DMS79 (cell line): ENCODE results near the gene B4GALNT3.
A peak's percentile ranks its signal among the peaks of the same experiment; 100 is the strongest.

Experiments
- DNase-seq: peaks from one replicate; lab custom pipeline; 2025; lab: John Stamatoyannopoulos, UW

Gene B4GALNT3

DNA sequence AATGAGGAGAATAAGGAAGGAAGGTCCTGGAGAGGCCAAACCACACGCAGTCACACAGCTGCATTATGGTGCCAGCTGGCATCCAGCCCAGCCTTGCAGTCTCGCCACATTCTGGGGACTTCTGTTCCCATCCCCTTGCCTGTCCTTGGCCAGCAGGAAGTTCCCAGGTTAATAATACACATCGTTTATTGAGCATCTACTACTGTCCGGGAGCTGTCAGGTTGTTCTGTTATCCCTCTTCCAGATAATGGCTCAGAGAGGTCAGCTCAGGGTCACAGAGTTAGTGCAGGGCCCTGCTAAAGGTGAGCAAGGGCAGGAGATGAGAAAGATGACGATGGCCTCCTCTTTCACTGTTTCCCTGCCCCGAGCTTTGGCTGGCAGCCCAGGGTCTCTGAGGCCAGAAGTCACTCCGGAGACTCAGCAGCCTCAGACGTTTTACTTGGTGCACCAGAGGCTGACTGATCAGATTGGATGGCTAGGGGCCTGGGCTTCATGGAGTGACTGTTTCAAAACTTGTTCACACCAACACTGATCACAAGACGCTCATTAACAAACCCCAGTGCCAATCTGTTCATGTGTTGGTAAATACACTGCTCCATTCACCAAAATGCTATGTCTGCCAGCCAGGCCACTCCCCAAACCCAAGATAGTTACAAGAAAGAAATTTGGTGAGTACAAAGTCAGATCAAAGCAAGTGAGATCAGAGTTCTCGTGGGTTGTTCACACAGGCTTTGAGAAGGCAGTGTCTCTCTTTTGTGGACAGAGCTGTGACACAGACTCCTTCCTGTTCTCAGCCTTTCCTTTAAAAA lies 79.2 kb downstream of the B4GALNT3 start:
- DNase-seq = peak; percentile 83

DNA sequence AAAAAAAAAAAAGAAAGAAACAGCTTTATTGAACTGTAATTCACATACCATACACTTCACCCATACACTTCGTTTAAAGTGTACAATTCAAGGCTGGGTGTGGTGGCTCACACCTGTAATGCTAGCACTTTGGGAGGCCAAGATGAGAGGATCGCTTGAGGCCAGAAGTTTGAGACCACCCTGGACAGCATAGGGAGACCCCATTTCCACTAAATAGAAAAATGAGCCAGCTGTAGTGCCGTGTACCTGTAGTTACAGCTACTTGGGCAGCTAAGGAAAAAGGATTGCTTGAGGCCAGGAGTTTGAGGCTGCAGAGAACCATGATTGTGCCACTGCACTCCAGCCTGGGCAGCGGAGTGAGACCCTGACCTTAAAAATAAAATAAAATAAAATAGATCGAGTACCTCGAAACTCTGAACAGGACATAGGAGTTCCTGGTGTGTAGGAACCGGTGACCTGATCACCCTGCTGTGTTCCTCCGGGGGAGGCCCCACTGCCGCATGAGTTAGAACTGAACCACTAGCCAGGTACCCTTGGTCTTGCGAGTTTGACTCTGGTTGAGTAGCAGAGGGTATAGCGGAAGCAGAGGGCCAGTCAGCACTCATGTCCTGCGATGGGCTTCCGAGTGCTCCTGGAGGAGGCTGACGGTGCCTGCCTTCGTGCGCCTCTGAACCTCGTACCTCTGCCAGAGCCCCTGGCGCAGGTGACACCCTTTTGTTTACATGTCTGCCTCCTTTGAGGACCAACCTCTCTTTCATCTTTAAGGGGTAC lies 80.0 kb downstream of the B4GALNT3 start:
- DNase-seq = no peak

DNA sequence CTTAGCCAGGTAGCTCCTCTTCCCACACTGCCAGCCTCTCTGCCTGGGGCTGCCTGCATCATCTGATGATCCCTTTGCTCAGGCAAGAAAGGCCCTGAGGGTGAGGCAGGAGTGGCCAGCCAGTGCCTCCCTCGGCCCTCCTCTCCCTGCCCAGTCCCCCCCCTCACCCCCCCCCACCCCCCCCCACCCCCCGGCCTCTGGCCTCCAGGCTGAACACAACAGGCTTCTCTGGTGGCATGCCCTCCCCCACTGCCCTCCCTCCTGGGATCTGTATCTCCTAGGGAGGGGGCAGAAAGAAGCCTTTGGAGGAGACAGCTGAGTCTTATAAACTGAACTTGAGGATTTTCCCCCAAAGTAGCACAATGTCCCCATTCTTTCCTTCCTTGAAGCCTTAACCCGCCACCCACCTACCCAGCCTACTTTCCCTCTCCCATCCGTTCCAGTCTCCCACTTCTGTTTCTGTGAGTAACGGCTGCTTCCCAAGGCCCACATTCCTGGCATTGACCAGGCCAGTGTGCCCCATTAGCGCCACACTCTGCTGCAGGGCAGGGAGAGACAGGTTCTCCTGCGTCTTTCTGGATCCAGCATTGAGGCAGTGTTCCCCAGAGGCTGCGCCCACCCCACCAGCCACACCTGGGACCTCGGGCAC lies 82.1 kb downstream of the B4GALNT3 start:
- no peak for DNase-seq

DNA sequence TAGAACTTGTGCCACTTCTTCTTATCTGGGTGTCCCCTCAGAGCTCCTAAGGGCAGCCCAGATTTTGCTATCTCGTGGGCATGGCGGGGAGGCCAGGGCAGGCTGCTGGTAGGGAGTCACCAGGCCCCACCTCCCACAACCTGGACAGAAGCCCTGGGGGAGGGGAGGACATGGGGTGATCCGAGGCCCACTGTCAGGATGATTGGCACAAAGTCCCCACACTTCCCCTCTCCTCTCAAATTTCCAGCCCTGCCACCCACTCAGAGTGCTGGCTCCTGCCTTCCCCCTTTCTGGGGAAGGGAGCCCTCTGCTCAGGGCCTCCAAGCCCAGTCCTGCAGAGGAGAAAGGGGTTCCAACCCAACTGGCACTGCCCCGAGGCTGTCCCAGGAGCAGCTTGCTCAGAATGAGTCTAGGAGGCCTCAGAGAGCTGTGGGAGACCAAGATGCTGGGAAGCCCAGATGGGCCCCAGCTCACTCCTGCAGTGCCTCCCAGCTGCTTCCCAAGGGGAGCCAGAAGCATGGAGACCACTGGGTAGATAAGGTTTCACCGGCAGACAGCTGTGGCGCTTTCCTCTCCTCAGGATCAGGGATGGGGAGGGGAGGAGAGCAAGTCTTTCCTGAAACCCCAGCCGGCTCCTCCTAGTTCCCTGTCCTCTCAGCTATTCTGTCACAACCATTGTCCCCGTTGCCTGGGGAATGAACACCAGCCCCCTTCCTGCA lies 82.8 kb downstream of the B4GALNT3 start:
- DNase-seq = no peak

DNA sequence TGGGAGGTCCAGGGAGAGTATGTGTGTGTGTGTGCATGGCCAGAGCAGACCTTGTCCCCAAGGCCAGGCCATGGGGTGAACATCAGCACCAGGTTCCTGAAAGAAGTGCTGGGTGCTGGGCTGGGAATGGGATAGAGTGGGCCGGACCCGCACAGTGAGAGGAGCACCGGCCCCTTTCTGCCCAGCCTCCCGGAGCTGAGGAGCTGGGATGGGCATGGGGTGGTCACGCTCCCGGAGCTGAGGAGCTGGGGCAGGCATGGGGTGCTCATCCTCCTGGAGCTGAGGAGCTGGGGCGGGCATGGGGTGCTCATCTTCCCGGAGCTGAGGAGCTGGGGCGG lies 83.3 kb downstream of the B4GALNT3 start:
- DNase-seq = no peak

DNA sequence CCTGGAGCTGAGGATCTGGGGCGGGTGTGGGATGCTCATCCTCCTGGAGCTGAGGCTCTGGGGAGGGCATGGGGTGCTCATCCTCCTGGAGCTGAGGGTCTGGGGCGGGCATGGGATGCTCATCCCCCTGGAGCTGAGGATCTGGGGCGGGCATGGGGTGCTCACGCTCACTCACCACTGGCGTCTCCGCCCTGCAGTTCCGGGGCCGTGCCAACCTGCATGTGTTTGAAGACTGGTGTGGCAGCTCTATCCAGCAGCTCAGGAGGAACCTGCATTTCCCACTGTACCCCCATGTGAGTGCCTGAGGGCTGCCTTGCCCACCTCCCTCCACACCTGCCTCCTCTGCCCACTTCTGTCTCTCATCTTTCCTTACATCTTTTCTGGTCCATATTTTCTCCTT lies 84.4 kb downstream of the B4GALNT3 start:
- no peak for DNase-seq

DNA sequence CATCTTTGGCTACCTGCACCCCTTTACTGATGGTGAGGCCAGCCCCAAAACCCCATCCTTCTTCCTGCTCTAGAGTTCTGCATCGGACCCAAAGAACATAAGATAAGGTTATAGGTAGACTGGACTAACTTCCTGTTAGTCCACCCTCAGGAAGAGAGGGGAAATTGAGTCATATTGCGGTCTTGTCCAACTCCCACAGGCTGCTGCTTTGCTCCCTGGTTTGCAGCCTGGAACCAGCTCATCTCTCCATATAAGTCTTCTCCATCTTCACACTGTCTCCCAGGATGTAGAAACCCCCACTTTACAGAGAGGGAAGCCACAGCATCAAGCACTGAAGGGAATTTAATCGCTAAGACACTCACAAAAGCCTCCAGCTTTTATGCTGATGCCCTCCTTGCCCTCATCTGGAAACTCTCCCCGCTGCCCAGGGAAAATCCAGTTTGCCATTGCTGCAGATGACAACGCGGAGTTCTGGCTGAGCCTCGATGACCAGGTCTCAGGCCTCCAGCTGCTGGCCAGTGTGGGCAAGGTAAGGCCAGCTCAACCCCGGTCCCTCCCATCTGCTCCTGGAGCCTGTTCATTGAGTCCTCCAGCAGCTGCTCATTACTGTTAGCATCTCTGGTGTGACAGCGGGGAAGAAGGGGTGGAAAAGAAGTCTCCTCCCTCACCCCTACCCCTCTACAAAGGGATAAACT lies 85.3 kb downstream of the B4GALNT3 start:
- no peak for DNase-seq

DNA sequence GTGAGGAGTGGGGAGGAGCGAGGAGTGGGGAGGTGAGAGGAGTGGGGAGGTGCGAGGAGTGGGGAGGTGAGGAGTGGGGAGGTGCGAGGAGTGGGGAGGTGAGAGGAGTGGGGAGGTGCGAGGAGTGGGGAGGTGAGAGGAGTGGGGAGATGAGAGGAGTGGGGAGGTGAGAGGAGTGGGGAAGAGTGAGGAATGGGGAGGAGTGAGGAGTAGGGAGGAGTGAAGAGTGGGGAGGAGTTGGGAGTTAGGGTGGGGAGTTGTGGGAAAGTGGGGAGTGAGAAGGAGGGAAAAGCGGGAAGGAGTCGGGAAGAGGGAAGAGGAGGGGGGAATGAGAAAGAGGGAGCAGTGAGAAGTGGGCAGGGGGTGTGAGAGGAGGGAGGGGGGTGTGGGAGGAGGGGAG lies 86.1 kb downstream of the B4GALNT3 start:
- DNase-seq = no peak

DNA sequence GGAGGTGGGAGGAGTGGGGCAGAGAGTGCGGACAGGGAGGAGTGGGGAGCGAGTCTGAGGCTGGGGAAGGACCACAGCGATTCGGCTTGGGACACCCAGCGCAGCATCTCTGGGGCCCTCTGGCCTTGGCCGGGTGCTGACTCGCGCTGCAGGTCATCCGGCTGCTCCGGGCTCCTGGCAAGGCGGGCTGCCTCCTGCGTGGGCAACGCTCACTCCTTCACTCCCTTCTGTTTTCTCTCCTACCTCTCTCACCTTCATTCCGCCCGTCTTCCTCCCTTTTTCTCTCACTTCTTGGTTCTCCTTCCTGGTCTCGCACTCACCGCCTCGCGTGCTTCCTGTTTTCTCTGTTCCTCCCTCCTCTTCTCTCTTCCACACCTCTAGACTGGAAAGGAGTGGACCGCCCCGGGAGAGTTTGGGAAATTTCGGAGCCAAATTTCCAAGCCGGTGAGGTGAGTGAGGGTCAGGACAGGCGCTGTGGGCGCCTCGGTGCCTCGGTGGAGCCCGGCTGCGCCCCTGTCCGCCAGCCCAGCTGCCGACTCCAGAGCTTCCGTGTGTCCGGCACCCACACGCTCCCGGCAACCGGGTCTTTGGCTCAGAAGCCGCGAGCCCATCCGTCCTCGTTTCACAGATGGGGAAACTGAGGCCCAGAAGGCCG lies 86.7 kb downstream of the B4GALNT3 start:
- DNase-seq = no peak

DNA sequence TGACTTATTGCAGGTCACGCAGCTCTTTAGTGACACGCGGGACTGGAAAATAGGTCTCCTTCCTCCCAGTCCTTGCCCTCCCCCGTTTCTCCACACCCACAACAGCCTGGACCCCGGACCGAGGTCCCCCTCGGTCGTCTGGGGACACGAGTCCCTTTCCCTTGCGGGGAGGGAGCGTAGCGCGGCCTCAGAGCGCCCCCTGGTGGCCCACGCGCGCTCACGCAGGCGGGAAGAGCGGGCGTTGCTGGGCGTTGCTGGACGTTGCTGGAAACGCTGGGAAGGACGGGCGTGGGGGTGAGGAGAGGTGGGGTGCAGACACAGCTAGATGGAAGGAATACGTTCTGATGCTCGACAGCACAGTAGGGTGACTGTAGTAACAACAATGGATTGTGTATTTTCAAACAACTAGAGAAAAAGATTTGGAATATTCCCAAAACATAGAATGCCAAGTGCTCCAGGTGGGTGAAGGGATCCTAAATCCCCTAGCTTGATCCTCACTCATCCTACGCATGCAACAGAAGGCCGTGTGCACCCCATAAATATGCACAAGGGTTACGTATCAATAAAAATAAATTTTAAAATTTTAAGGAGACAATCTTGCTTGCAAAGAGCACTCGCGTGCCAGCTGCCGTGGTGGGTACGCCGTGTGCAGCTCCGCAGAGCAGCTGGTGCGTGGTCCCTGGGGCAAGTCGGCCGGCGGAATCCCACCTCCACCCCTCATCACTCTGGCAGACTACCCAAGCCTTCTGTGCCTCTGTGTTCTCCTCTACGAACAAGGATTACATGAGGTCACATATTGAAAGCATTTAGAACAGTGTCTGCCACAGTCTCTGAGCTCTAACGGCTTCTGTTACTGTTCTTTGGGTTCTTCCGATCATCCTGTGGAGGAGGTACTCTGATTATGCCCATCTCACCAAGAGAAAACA lies 87.4 kb downstream of the B4GALNT3 start:
- DNase-seq = peak; percentile 15

DNA sequence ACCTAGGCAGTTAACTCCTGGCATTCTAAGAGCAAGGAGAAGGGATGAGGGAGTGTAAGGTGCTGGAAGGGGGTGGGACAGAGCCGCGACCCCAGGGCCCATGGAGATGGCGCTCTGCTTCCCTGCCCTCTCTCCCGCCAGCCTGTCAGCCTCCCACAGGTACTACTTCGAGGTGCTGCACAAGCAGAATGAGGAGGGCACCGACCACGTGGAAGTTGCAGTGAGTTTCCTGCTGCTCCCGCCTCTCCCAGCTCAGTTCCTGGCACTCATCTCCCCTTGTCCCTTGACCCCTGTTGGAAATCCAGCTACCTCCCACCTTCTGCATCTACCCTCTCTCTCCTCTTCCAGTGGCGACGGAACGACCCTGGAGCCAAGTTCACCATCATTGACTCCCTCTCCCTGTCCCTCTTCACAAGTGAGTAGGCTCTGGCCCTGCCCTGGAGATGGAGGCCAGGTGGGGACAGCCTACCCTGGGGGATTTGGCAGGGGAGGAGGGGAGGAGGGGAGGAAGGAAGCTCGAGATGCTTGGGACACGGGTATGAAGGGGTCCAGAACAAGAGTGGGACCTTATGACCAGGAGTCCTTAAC lies 88.2 kb downstream of the B4GALNT3 start:
- no peak for DNase-seq

DNA sequence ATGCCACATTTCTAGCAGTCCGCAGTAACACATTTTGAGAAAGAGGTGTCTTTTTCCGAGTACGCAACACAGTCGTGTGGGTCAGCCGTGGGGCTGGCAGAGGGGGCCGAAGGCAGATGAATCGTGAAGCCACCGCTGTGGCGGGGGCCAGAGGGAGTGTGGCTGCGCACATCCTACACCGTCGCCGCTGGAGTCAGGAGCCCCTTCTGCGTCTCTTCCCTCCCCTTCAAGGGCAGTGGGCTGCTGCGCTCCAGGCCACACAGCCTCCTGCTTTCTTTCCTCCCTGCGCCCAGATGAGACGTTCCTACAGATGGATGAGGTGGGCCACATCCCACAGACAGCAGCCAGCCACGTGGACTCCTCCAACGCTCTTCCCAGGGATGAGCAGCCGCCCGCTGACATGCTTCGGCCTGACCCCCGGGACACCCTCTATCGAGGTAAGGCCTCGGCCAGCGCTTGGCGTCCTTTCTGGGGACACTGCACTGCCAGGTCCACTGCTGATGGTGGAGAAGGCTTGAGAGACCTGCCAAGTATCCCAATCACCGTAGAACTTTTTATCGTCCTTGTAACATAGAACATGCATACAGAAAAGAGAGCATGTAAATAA lies 89.8 kb downstream of the B4GALNT3 start:
- no peak for DNase-seq

DNA sequence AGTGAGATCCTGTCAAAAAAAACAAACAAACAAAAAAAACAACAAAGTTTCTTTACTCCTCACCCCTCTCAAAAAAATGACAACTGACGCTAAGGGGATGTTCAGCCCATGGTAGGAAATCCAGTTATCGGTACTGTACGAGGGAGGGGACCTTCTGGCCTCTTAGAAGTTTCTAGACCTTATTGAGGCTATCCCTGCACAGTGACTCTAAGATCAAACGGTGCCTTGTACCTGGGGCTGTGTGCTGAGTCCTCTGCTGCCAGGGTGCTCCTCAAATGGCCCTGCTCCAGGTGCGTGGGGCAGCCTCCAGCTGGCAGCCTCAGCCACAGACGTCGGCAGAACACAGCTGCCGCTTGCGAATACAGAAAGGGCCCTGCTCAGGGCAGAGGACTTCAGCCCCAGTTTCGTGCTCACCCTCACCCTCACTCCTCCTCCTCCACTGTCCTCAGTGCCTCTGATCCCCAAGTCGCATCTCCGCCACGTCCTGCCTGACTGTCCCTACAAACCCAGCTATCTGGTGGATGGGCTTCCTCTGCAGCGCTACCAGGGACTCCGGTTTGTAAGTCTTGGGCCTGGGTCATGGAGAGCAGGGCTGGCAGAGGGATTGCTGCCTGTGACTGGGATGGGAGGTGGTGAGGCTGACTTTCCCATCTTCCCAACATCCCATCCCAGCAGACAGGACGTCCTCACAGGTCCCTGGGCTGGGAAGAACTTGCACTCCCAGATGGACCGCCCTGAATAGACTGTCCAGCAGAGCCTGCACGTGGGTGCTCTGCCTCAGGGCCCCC lies 90.9 kb downstream of the B4GALNT3 start:
- no peak for DNase-seq

DNA sequence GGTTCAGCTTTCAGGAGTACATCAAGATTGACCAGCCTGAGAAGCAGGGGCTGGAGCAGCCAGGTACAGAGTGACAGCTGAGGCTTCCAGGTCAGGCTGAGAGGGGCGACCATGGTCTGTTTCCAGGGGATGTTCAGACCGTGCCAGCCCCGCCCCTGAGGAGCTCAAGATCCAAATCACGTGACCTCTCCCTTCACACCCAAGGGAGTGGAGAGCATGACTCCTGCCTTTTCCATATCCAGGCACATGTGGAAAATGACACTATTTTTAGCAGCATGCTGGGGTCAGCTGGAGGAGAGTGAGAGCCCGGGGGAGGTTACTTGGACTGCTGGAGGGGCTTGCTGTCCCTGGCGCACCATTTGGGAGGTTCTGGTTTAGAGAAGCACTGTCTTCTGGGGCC lies 92.7 kb downstream of the B4GALNT3 start:
- DNase-seq = no peak

DNA sequence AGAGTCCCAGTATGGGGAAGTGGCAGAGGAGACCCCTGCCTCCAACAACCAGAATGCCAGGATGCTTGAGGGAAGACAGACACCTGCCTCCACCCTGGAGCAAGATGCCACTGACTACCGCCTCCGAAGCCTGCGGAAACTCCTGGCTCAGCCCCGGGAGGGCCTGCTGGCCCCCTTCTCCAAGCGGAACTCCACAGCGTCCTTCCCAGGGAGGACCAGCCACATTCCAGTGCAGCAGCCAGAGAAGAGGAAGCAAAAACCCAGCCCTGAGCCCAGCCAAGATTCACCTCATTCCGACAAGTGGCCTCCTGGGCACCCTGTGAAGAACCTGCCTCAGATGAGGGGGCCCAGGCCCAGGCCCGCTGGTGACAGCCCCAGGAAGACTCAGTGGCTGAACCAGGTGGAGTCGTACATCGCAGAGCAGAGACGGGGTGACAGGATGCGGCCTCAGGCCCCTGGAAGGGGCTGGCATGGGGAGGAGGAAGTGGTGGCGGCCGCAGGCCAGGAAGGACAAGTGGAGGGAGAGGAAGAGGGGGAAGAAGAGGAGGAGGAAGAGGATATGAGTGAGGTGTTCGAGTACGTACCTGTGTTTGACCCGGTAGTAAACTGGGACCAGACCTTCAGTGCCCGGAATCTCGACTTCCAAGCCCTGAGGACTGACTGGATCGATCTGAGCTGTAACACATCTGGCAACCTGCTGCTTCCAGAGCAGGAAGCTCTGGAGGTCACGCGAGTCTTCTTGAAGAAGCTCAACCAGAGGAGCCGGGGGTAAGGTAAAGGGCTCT lies 93.7 kb downstream of the B4GALNT3 start:
- DNase-seq = no peak

DNA sequence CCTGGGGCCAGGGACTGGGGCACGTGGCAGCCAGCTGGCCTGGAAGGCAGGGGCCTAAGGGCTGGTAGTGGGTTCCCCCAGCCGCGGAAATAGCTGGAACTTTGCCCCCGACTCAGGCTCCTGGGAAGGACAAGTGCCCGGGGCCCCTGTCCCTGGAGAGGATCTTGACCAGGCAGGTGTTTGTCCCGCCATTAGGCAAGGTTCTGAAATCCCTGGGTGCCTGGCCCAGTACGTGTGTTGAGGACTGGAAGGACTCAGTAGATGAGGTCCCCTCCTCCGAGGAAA lies 94.2 kb downstream of the B4GALNT3 start:
- no peak for DNase-seq

DNA sequence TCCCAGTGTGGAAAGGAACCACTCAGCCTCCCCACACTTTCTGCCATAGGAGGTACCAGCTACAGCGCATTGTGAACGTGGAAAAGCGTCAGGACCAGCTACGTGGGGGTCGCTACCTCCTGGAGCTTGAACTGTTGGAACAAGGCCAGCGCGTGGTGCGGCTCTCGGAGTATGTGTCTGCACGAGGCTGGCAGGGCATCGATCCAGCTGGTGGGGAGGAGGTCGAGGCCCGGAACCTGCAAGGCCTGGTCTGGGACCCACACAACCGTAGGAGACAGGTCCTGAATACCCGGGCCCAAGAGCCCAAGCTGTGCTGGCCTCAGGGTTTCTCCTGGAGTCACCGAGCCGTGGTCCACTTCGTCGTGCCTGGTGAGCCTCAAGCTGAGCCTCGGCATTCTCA lies 96.8 kb downstream of the B4GALNT3 start:
- no peak for DNase-seq

DNA sequence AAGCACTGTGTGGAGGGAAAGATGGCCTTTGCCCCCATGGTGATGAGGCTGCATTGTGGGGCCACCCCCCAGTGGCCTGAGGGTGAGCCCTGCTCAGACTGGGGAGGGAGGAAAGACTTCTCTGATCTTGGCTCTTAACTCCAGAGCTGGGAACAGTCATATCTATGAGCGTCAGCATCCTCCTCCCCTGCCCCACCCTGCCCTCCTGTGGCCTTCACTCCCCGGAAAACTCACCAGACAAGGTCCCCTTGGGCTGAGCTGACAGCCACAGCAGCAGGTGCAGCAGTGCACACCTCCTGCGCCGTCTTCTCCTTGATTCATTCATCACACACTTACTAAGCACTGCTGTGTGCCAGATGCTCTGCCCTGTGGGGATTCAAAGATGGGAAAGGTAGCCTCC lies 98.8 kb downstream of the B4GALNT3 start:
- no peak for DNase-seq
